GM12873 (cell line): ENCODE measurements around the gene PTRHD1.

Experiments used
- TF ChIP-seq, protein P1 (sequence below): IDR thresholded peaks from 2 replicates; pipeline ENCODE4 v1.5.1; 2012; ENCODE audit warnings: low read depth, mild to moderate bottlenecking, moderate library complexity, low read length, control low read depth; ENCODE audit not compliant: insufficient read depth; ENCODE audit errors: missing control alignments

Gene PTRHD1

DNA sequence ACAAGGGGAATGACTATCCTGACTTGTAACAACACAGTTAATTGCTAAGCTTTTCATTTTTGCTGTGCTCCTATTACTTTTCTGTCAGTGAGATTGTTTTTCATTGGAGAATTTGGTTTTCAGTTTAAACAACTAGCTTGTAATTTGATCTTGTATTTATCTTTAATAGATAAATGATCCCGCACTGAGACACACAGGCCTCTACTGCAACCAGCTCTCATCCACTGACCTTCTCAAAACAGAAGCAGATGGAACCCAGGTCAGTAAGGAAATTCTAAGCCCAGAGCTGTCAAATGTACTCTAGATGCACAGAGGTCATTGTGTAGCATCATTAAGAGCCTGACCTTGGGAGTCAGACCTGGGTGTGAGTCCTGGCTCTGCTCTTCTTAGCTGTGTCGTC lies 30.7 kb downstream of the PTRHD1 start:
- TF ChIP-seq, protein P1, sequence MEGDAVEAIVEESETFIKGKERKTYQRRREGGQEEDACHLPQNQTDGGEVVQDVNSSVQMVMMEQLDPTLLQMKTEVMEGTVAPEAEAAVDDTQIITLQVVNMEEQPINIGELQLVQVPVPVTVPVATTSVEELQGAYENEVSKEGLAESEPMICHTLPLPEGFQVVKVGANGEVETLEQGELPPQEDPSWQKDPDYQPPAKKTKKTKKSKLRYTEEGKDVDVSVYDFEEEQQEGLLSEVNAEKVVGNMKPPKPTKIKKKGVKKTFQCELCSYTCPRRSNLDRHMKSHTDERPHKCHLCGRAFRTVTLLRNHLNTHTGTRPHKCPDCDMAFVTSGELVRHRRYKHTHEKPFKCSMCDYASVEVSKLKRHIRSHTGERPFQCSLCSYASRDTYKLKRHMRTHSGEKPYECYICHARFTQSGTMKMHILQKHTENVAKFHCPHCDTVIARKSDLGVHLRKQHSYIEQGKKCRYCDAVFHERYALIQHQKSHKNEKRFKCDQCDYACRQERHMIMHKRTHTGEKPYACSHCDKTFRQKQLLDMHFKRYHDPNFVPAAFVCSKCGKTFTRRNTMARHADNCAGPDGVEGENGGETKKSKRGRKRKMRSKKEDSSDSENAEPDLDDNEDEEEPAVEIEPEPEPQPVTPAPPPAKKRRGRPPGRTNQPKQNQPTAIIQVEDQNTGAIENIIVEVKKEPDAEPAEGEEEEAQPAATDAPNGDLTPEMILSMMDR: no peak

DNA sequence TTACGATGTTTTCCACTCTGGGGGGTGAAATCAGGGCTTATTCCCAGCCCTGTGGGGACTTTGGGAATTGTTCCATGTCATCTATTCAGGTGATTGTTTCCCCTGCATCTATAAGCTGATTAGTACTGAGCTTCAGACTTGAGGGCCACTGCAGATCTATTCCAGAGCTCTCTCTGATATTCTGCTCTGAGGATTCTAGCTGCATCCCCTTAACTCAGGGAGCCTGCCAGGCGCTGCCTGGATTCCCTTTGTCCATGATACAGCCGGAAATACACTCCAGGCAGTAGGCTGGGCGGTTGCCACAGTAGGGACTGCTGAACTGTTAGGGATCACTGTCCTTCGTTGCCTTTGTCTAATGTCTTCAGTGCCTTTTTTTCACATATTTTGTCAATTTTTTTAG lies 31.3 kb downstream of the PTRHD1 start:
- TF ChIP-seq, protein P1: no peak

DNA sequence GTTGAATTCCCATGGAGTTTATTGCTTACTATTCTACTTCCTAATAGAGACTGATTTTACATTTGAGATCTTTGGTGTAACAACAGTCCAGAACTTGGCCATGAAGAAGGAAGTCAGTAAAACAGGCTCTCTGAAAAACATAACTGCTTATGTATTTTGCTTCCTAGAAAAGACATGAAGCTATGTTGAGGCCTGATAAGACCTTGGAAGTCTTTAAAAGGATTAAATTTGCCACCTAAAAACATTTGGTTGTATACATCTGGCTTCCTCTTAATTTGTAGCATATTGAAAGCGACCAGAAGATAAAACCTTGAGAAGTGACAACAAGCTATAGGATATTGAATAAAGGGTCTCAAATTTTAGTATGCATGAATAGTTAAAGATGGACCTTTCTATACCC lies 36.4 kb downstream of the PTRHD1 start:
- TF ChIP-seq, protein P1: no peak

DNA sequence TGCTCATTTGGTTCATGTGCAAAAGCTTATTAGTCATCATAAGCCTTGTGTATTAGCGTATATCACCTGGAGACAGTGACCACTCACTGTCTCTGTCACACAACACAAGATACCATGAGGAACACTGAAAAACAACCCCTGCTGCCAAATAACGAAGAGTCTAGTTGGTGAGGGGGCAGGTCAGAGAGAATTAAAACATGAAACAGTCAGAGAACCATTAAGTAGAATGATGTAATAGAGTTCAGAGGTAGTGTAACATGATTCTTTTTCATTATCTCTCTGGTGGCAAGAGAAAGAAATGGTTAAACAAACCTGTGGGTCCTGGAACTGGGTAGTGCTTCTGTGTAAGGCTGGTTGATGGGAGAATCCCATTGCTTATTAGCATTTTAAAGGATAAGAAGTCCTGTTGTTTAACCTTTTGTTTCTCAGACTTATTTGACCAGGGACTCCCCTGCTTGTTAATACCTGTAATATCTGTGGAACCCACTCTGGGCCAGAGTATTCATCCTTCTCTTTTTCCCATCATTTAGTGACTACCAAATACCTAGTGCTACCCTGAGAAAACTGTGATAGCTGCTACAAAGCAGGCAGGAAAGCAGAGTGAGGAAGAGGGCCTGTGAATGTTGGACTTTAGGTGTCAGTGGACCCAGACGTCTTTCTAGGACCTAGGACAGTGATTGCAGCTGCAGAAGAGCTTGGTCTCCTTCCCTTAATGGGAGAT lies 38.0 kb downstream of the PTRHD1 start:
- TF ChIP-seq, protein P1: no peak

DNA sequence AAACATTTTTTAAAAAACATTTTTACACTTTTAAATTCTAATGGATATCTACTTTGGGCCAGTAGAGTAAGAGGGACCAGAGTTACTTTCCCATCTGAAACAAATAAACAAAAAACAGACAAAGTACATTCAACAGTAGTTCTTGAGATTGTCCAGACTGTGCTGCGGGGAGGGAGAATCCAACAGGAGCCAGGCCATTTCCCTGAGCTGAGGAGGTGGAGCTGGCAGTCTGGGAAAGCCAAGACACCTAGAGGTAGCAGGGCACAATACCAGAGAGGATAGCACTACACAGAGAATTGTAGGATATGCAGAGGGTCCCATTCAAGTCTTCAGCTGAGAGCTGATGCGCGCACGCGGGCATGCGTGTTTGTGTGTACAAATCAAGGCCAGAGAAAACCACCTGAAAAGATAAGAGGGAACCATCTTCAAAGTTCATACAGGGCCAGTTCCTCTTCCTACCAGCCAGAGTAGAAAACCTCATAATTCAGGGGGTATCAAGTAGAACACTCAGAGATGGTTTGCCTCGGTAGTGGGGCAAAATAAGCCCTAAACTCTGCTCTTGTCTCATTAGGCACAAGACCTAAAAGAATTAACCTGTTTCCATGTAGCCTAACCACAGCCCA lies 44.0 kb downstream of the PTRHD1 start:
- TF ChIP-seq, protein P1: no peak

DNA sequence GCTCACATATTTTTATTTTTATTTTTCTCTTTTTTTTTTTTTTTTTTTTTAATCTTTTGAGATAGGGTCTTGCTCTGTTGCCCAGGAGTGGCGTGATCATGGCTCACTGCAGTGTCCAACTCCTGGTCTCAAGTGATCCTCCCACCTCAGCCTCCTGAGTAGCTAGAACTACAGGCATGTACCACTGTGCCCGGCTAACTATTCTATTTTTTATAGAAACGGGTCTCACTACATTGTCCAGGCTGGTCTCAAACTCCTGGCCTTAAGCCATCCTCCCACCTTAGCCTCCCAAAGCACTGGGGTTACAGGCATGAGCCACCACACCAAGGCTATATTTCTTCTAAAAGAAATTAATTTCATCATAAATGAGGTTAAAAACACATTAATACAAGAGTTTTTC lies 45.9 kb downstream of the PTRHD1 start:
- TF ChIP-seq, protein P1: no peak

DNA sequence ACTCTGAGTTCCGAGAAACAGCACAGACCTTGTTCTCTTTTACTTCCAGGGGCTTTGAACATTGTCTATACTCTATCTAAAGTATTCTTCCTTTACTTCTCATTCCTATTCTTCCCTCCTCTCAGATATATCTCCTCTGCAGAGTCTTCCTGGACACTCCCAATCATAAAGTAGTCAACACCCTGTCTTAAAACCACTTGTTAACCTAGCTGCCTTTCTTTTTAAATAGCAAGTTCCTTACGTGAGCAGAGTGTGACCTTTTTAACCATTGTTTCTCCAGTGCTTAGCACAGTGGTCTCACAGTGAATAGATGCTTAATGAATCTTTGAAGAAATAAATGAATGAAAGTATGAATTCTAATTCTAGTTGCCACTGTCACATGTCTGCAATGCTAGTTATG lies 47.4 kb downstream of the PTRHD1 start:
- TF ChIP-seq, protein P1: no peak
